SU-DHL-6 (cell line): ENCODE measurements around the gene MRTFB.

ENCODE experiments used
- EZH2phosphoT487 ChIP-seq: fragments of 200-600 bp; sonication (generic), shearing (Covaris generic); conservative IDR thresholded peaks from 2 replicates; pipeline ENCODE4 v1.6.1; 2018; ENCODE audit warnings: mild to moderate bottlenecking, antibody characterized with exemption, low read length, moderate library complexity, mixed read lengths
- TF ChIP-seq, protein P1 (sequence below): fragments of 200-600 bp; sonication (generic); IDR thresholded peaks from one replicate; pipeline ENCODE4 v1.5.1; 2017; ENCODE audit warnings: antibody characterized with exemption, mild to moderate bottlenecking, low read length, moderate library complexity; ENCODE audit not compliant: insufficient read depth, poor library complexity, severe bottlenecking

DNA sequence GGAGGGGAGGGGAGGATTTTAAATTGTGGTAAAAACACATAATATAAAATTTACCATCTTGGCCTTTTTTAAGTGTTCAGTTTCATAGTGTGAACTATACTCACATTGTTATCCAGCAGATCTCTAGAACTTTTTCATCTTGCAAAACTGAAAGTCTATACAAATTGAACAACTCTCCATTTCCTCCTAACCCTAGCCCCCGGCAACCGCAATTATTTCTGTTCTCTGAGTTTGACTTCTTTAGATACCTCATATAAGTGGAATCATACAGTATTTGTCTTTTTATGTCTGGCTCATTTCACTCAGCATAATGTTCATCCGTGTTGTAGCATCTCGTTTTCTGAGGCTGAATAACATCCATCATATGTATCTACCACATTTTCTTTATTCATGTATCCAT lies 30.0 kb upstream of the MRTFB start:
- TF ChIP-seq, protein P1, sequence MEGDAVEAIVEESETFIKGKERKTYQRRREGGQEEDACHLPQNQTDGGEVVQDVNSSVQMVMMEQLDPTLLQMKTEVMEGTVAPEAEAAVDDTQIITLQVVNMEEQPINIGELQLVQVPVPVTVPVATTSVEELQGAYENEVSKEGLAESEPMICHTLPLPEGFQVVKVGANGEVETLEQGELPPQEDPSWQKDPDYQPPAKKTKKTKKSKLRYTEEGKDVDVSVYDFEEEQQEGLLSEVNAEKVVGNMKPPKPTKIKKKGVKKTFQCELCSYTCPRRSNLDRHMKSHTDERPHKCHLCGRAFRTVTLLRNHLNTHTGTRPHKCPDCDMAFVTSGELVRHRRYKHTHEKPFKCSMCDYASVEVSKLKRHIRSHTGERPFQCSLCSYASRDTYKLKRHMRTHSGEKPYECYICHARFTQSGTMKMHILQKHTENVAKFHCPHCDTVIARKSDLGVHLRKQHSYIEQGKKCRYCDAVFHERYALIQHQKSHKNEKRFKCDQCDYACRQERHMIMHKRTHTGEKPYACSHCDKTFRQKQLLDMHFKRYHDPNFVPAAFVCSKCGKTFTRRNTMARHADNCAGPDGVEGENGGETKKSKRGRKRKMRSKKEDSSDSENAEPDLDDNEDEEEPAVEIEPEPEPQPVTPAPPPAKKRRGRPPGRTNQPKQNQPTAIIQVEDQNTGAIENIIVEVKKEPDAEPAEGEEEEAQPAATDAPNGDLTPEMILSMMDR = no peak
- TF ChIP-seq EZH2phosphoT487 = no peak
